GM12892 (cell line): ENCODE data around the gene KCNS1.

Source experiments
- POLR2A ChIP-seq: IDR thresholded peaks from 2 replicates; pipeline ENCODE4 v1.6.1; 2011; ENCODE audit warnings: low read depth, low read length, control low read depth
- POLR2AphosphoS5 ChIP-seq: IDR thresholded peaks from 2 replicates; pipeline ENCODE4 v1.6.1; 2011; ENCODE audit warnings: low read depth, low read length, control low read depth
- TAF1 ChIP-seq: IDR thresholded peaks from 2 replicates; pipeline ENCODE4 v1.6.1; 2011; ENCODE audit warnings: low read depth, mild to moderate bottlenecking, control low read depth, low read length, borderline replicate concordance

- TF ChIP-seq POLR2A (no peak), TAF1 (no peak), POLR2AphosphoS5 (no peak)
Observed at GRCh38 chr20:45085867-45086266, 15.1 kb downstream of the KCNS1 start.
